Measurements from ENCODE around the gene ACTG1. TPM values are rescaled to one million over a fixed set of nuclear protein-coding genes. Genes with fewer than 3 reads are reported as not detected.
A peak's percentile ranks its signal among the peaks of the same experiment; 100 is the strongest.

ACTG1 gene
- total and polyA plus RNA-seq, 2 of the 13 experiments (the other 11 are each of a cell fraction or from before 2014, with no cell fraction given): 973 to 1,138 TPM

GRCh38 chr17:81513753-81514488, 1.3 kb upstream of the ACTG1 start (continued):
- TF ChIP-seq ZBTB34 (CRISPR knock-in tag; IDR thresholded peaks at IDR 0.05) (0 out of 2 replicates have a peak, but pooled peaks have one; percentile 38), DPF2 (CRISPR knock-in tag; IDR thresholded peaks at IDR 0.05; ENCODE audit: borderline replicate concordance, low read depth) (no peak), MXD1 (CRISPR knock-in tag; IDR thresholded peaks at IDR 0.05) (peak; percentile 56; the same call in 1 of the 2 replicates), ZNF83 (CRISPR knock-in tag; IDR thresholded peaks at IDR 0.05; ENCODE audit: borderline replicate concordance) (no peak; the same call in 1 of the 2 replicates), ZSCAN21 (CRISPR knock-in tag; IDR thresholded peaks at IDR 0.05; ENCODE audit: borderline replicate concordance) (no peak; the same call in 1 of the 2 replicates), SMARCC2 (IDR thresholded peaks at IDR 0.05) (no peak), MTF2 (CRISPR knock-in tag; IDR thresholded peaks at IDR 0.05; ENCODE audit: borderline replicate concordance) (no peak), ESRRA (CRISPR knock-in tag; IDR thresholded peaks at IDR 0.05; ENCODE audit: low read depth) (no peak), ZNF776 (CRISPR knock-in tag; IDR thresholded peaks at IDR 0.05) (no peak), ZMAT3 (CRISPR knock-in tag; conservative IDR thresholded peaks at IDR 0.05) (peak; percentile 59), ONECUT2 (CRISPR knock-in tag; IDR thresholded peaks at IDR 0.05) (no peak), ZNF274 (CRISPR knock-in tag; IDR thresholded peaks at IDR 0.05) (no peak), ZFP82 (CRISPR knock-in tag; IDR thresholded peaks at IDR 0.05; ENCODE audit: borderline replicate concordance) (no peak), ZNF605 (CRISPR knock-in tag; IDR thresholded peaks at IDR 0.05) (no peak), HOXD1 (CRISPR knock-in tag; IDR thresholded peaks at IDR 0.05) (peak; percentile 57; the same call in 1 of the 2 replicates), ZNF556 (CRISPR knock-in tag; IDR thresholded peaks at IDR 0.05; ENCODE audit: borderline replicate concordance) (peak; percentile 53; the same call in 1 of the 2 replicates), ZNF567 (CRISPR knock-in tag; IDR thresholded peaks at IDR 0.05; ENCODE audit: borderline replicate concordance) (no peak), HHEX (CRISPR knock-in tag; IDR thresholded peaks at IDR 0.05) (no peak), ZNF775 (CRISPR knock-in tag; IDR thresholded peaks at IDR 0.05; ENCODE audit: borderline replicate concordance) (no peak), IRF1 (CRISPR knock-in tag; IDR thresholded peaks at IDR 0.05; ENCODE audit: low read depth) (no peak), SP4 (CRISPR knock-in tag; IDR thresholded peaks at IDR 0.05) (0 out of 2 replicates have a peak, but pooled peaks have one; percentile 17), TCF7L2 (IDR thresholded peaks at IDR 0.05; ENCODE audit: low read depth, low read length) (no peak), ZNF713 (CRISPR knock-in tag; IDR thresholded peaks at IDR 0.05) (no peak), NCOA1 (CRISPR knock-in tag; IDR thresholded peaks at IDR 0.05) (no peak), ZNF496 (CRISPR knock-in tag; IDR thresholded peaks at IDR 0.05; ENCODE audit: insufficient replicate concordance) (no peak), ZNF354B (CRISPR knock-in tag; IDR thresholded peaks at IDR 0.05) (no peak), ATF1 (CRISPR knock-in tag; IDR thresholded peaks at IDR 0.05) (no peak), HMG20A (CRISPR knock-in tag; IDR thresholded peaks at IDR 0.05; ENCODE audit: borderline replicate concordance) (no peak), SP2 (CRISPR knock-in tag; IDR thresholded peaks at IDR 0.05) (0 out of 2 replicates have a peak, but pooled peaks have one; percentile 17)
